Naive thymus-derived CD4-positive, alpha-beta T cell (primary cell): ENCODE data around the gene MYL7. TPM values are rescaled to one million over a fixed set of nuclear protein-coding genes. Genes with fewer than 3 reads are reported as not detected.

Source experiments
- ATAC-seq: fragments of 150-1000 bp; cut with Tn5 transposase; 2 replicates; pipeline ENCODE4 v1.10.0; 2021; ENCODE audit warnings: mild to moderate bottlenecking, moderate library complexity
- CTCF ChIA-PET: fragments of 350-600 bp; sonication (Branson Sonifier 250); formaldehyde crosslinking; loops from one replicate; lab custom pipeline; 2021; ENCODE audit warnings: antibody characterized with exemption; lab: Charles Lee
- POLR2A ChIA-PET: fragments of 350-600 bp; sonication (Branson Sonifier 250); formaldehyde crosslinking; loops from one replicate; lab custom pipeline; 2021; ENCODE audit warnings: antibody characterized with exemption, inconsistent platforms; lab: Charles Lee
- DNase-seq, 9 donors: peaks; one replicate each; pipeline versions ENCODE4 v3.0.0 to v3.0.0-alpha.2; 2020 to 2022; ENCODE audit warnings: mixed read lengths in 1 of 9
- H3K27ac ChIP-seq: one replicate; pipeline ENCODE4 v1.7.0; 2013; ENCODE audit warnings: mild to moderate bottlenecking, low read depth, low read length, moderate library complexity
- H3K27me3 ChIP-seq, 2 donors: one replicate each; pipeline ENCODE4 v1.7.0; 2013; ENCODE audit warnings: low read length in 2 of 2, mild to moderate bottlenecking in 2 of 2, moderate library complexity in 2 of 2; ENCODE audit not compliant: control insufficient read depth in 2 of 2, insufficient read depth in 2 of 2
- H3K36me3 ChIP-seq, 3 experiments: 1 replicate in 2 of 3; 2 replicates in 1 of 3; pipeline ENCODE4 v1.7.0; 2013; ENCODE audit warnings: low read length in 3 of 3, mild to moderate bottlenecking in 3 of 3, moderate library complexity in 1 of 3; ENCODE audit not compliant: insufficient read depth in 3 of 3, control insufficient read depth in 2 of 3
- H3K4me1 ChIP-seq, 2 donors: one replicate each; pipeline ENCODE4 v1.7.0; 2013; ENCODE audit warnings: low read length in 2 of 2, mild to moderate bottlenecking in 2 of 2, moderate library complexity in 1 of 2; ENCODE audit not compliant: control insufficient read depth in 2 of 2, insufficient read depth in 2 of 2
- H3K4me3 ChIP-seq: 2 replicates; pipeline ENCODE4 v1.7.0; 2013; ENCODE audit warnings: mild to moderate bottlenecking, low read length
- H3K9me3 ChIP-seq, 3 experiments: 1 replicate in 2 of 3; 2 replicates in 1 of 3; pipeline ENCODE4 v1.7.0; 2013; ENCODE audit warnings: low read length in 3 of 3; ENCODE audit not compliant: control insufficient read depth in 2 of 3
- H3K27ac Mint-ChIP-seq, 9 donors: one replicate each; pipeline ENCODE4 v1.8.0; 2020 to 2022; ENCODE audit warnings: mixed read lengths in 9 of 9, mild to moderate bottlenecking in 8 of 9, moderate library complexity in 5 of 9, inconsistent platforms in 2 of 9
- H3K27me3 Mint-ChIP-seq, 5 donors: one replicate each; pipeline ENCODE4 v1.8.0; 2021 to 2022; ENCODE audit warnings: mixed read lengths in 5 of 5, mild to moderate bottlenecking in 1 of 5
- H3K36me3 Mint-ChIP-seq, 5 donors: one replicate each; pipeline ENCODE4 v1.8.0; 2020 to 2022; ENCODE audit warnings: mixed read lengths in 5 of 5, mild to moderate bottlenecking in 3 of 5, inconsistent platforms in 1 of 5
- H3K4me1 Mint-ChIP-seq, 7 donors: one replicate each; pipeline ENCODE4 v1.8.0; 2020 to 2022; ENCODE audit warnings: mixed read lengths in 7 of 7, mild to moderate bottlenecking in 3 of 7, inconsistent platforms in 1 of 7
- H3K4me3 Mint-ChIP-seq, 10 donors: one replicate each; pipeline ENCODE4 v1.8.0; 2020 to 2022; ENCODE audit warnings: mild to moderate bottlenecking in 10 of 10, mixed read lengths in 10 of 10, moderate library complexity in 6 of 10, inconsistent platforms in 2 of 10
- H3K9me3 Mint-ChIP-seq, 11 donors: one replicate each; pipeline ENCODE4 v1.8.0; 2020 to 2022; ENCODE audit warnings: mixed read lengths in 11 of 11, mild to moderate bottlenecking in 4 of 11, inconsistent platforms in 1 of 11, moderate library complexity in 1 of 11
- intact Hi-C, 2 donors: fragments of 100-400 bp; cut with micrococcal nuclease; formaldehyde crosslinking; loops; one replicate each; pipeline ENCODE4 v1.15.1; 2023
- polyA plus RNA-seq, 2 donors: library from polyadenylated mRNA; unstranded; fragments of 300-500 nt; fragmentation: Illumina TruSeq; gene quantifications; one replicate each; pipeline ENCODE4 v1.2.3, GENCODE V29; 2021
- total RNA-seq, 6 experiments: library from RNA in 5 of 6; stranded (reverse) in 5 of 6; gene quantifications; 1 replicate in 5 of 6; 2 replicates in 1 of 6; pipeline ENCODE4 v1.2.3 and lab custom pipeline; 2021 to 2026

Gene MYL7
- total and polyA plus RNA-seq, 7 experiments from 2014 or later, result not detected

DNA sequence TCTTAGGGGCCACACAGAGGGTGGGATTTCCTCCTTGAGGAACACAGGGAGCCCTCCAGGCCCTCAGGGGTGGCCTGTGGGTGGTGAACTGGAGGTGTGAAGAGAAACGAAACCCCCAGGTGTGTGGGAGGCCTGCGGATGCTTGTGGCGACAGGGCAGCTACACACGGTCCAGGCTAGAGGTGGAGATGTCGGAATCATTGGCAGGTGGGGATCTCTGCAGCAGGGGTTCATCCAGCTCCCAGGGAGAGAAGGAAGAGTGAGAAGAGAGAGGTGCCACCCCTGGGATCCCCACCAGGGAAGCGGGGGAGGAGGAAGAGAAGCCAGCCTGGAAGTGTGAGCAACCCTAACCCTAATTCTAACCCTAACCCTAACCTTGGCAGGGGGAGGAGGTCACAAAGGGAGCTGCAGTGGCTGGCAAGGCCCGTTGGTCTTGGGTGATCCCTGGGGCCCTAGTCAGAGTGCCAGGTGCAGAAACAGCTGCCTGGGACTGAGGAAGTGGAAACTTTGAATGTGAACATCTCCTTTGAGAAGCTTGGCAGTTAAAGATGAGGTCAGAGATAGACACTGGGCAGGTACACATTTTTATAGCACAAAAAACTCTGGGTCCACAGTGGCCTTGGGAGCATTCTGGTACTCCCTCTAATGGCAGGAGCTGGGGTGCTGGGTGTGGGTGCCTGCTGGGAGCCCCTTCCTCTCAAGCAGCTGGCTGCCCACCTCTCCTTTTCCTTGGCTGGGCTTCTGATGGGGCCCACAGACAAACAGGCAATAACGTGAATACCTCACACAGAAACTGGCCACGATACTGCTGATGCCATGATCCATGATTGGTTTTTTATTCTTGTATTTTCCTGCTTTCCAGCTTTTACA, 43.8 kb downstream of the MYL7 start:
- Mint-ChIP-seq H3K27ac (peak overlapping the region in 3 of 9 donors; percentile 46 to 59 (median 49)), H3K36me3 (no peaks in the 10 kb centered on the region), H3K4me3 (no peak overlapping the region), H3K9me3 (no peaks in the 10 kb centered on the region), H3K27me3 (peaks cover 0 to 2% (median 0%) of the 10 kb centered on the region in 5 donors), H3K4me1 (peaks cover 0 to 20% (median 2%) of the 10 kb centered on the region in 7 donors)
- H3K4me1 ChIP-seq, result no peaks in the 10 kb centered on the region
- H3K4me3 ChIP-seq, result no peak overlapping the region
- no peaks in the 10 kb centered on the region for H3K36me3 ChIP-seq
- ChIA-PET POLR2A (interaction anchor here (1.1 kb wide), 1 partner anchor 34 kb away, joined by 3 read pairs; no protein-coding TSS in a partner anchor), CTCF (no interaction called here)
- no peaks in the 10 kb centered on the region for H3K9me3 ChIP-seq
- H3K27me3 ChIP-seq, result no peaks in the 10 kb centered on the region
- ATAC-seq, result peak; percentile 29
- no peak overlapping the region for H3K27ac ChIP-seq
- DNase-seq, result no peak
- intact Hi-C loops, result no loop called here

DNA sequence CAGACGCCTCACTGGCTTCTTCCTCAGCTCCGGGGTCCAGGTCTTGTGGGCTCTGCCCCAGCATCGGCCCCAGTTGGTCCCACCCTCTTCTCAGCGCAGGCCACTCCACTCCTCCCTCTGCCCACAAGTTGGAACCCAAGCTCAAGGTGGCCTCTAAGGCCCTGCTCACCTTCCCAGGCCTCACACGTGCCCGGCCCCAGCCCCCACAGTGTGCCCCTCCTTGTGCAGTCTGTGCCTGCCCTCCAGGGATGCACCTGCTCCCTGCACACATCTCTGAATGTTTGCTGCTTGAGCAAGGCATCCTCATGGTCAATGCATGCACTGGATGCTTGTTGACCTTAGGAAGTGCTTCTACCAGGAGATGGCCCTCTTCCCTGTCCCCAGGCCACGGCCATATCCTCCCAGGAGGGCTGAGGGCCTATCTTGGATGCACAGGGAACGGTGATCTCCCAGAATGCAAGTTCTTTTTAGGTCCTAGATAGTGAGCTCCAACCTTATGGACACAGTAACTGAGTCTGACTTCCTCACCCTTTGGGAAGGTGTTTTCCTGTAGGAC, 44.7 kb downstream of the MYL7 start:
- Histone ChIP-seq H3K9me3 (no peaks in the 10 kb centered on the region), H3K4me3 (no peak overlapping the region), H3K4me1 (no peaks in the 10 kb centered on the region), H3K27ac (no peak overlapping the region), H3K27me3 (no peaks in the 10 kb centered on the region), H3K36me3 (no peaks in the 10 kb centered on the region)
- ChIA-PET CTCF (no interaction called here), POLR2A (no interaction called here)
- H3K4me3 Mint-ChIP-seq, result no peak overlapping the region
- no peak for DNase-seq
- no peak overlapping the region for H3K27ac Mint-ChIP-seq
- H3K36me3 Mint-ChIP-seq, result no peaks in the 10 kb centered on the region
- ATAC-seq, result no peak
- H3K27me3 Mint-ChIP-seq, result no peaks in the 10 kb centered on the region
- H3K9me3 Mint-ChIP-seq, result no peaks in the 10 kb centered on the region
- peaks cover 0 to 20% (median 0%) of the 10 kb centered on the region in 7 donors for H3K4me1 Mint-ChIP-seq
- intact Hi-C loops, result no loop called here

DNA sequence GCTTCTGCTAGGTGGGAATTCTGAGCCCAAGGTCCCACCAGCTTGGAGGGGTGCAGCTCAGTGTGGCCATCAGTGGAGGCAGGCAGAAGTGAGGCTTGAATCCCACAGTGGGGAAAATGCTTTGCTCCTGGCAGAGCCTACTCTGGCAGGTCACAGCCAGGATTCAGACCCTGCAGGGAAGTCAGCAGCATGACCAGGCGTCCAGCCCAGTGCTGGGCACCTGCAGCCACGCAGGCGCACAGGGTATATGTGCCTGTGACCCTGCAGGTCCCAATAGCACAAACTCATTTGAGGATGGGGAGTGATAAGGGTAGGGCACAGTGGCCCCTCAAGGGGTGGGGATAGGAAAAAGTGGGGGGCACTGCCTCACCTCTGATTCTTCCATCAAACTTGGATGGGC, 45.4 kb downstream of the MYL7 start:
- POLR2A ChIA-PET, result no interaction called here
- Histone ChIP-seq H3K9me3 (no peaks in the 10 kb centered on the region), H3K36me3 (no peaks in the 10 kb centered on the region), H3K4me1 (no peaks in the 10 kb centered on the region), H3K4me3 (no peak overlapping the region), H3K27ac (no peak overlapping the region), H3K27me3 (no peaks in the 10 kb centered on the region)
- Mint-ChIP-seq H3K27ac (no peak overlapping the region), H3K27me3 (no peaks in the 10 kb centered on the region), H3K36me3 (no peaks in the 10 kb centered on the region), H3K9me3 (no peaks in the 10 kb centered on the region), H3K4me3 (no peak overlapping the region), H3K4me1 (peaks cover 0 to 20% (median 0%) of the 10 kb centered on the region in 7 donors)
- DNase-seq (no peak), ATAC-seq (no peak)
- intact Hi-C loops, result no loop called here
- CTCF ChIA-PET, result no interaction called here

DNA sequence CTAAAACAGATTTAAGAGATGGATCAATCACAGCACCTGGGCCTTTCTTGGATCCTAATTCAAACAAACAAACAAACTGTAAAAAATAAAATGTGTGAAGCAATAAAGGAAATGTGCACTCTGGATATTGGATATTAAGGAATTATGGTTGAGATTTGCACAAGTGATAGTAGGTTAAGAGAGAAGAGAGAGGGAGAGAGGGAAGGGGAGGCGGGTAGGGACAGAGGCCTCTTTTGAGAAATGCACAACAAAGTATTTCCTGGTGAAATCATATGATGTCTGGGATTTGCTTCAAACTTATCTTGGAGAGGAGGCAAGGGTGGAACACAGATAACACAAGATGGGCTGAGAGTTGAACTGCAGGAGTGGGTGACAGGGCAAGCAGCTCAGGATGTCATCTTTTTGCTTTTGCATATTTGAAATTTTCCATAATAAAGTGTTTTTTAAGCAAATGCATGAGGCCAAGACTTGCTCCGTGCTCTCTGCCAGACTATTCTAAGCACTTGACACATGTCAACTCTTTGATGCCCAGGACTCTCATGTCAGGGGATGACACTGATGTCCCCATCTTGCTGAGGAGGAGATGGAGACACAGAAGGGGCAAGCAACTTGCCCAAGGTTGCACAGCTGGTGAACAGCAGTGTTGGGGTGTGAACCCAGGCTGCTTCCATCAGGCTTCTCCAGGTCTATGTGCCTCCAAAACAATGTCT, 46.1 kb downstream of the MYL7 start:
- no peaks in the 10 kb centered on the region for H3K9me3 ChIP-seq
- no peak for ATAC-seq
- intact Hi-C loops, result no loop called here
- Mint-ChIP-seq H3K4me1 (peaks cover 0 to 20% (median 0%) of the 10 kb centered on the region in 7 donors), H3K36me3 (no peaks in the 10 kb centered on the region), H3K4me3 (no peak overlapping the region), H3K27me3 (no peaks in the 10 kb centered on the region), H3K9me3 (no peaks in the 10 kb centered on the region), H3K27ac (no peak overlapping the region)
- POLR2A ChIA-PET, result no interaction called here
- H3K4me1 ChIP-seq, result no peaks in the 10 kb centered on the region
- no peak overlapping the region for H3K27ac ChIP-seq
- CTCF ChIA-PET, result no interaction called here
- no peaks in the 10 kb centered on the region for H3K36me3 ChIP-seq
- DNase-seq, result no peak
- no peak overlapping the region for H3K4me3 ChIP-seq
- no peaks in the 10 kb centered on the region for H3K27me3 ChIP-seq

DNA sequence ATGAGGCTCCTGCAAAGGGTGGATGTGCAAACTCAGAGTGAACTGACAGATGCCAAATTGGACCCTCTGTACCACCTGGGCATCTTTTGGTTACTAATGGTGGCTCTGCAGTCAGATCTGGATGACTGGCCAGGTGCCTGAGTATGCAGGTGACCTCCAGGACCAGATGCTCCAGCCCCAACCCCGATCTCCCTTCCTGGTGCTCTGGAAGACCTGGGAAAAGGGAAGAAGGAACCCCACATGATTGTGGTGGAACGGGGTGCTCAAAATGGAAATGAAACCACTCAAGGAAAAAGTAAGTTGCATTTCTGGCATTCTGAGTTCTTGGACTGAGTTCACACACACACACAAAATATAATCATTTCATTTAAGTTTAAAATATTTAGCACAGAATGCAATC, 46.8 kb downstream of the MYL7 start:
- no peaks in the 10 kb centered on the region for H3K4me1 ChIP-seq
- no peak overlapping the region for H3K27ac Mint-ChIP-seq
- CTCF ChIA-PET, result no interaction called here

DNA sequence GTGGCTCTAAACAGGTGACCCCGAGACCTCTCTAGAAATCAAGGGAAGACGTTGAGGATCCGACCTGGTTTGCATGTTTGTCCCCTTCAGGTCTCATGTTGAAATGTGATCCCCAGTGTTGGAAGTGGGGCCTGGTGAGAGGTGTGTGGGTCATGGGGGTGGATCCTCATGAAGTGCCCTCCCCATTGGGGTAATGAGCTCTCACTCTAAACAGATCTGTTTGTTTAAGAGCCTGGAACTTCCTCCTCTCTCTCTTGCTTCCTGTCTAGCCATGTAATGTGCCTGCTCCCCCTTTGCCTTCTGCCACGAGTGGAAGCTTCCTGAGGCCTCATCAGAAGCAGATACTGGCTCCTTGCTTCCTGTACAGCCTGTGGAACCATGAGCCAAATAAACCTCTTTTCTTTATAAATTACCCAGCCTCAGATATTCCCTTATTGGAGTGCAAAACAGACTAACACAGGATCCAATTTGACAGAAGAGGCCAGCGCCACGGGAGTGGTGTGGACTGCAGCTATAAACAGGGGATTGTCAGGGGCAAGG, 48.0 kb downstream of the MYL7 start:
- H3K27me3 ChIP-seq, result no peaks in the 10 kb centered on the region
- CTCF ChIA-PET, result no interaction called here
- Mint-ChIP-seq H3K4me3 (no peak overlapping the region), H3K27me3 (no peaks in the 10 kb centered on the region), H3K36me3 (no peaks in the 10 kb centered on the region), H3K9me3 (no peaks in the 10 kb centered on the region), H3K4me1 (peaks cover 0 to 20% (median 0%) of the 10 kb centered on the region in 7 donors), H3K27ac (peak overlapping the region in 2 of 9 donors; percentile 45 to 49)
- no peak overlapping the region for H3K27ac ChIP-seq
- intact Hi-C loops, result no loop called here
- H3K4me1 ChIP-seq, result no peaks in the 10 kb centered on the region
- no peaks in the 10 kb centered on the region for H3K9me3 ChIP-seq
- H3K36me3 ChIP-seq, result no peaks in the 10 kb centered on the region
- no peak overlapping the region for H3K4me3 ChIP-seq
- POLR2A ChIA-PET, result no interaction called here
- ATAC-seq, result no peak
- DNase-seq, result no peak

More for the DNA sequence above, 46.8 kb downstream of the MYL7 start:
- ATAC-seq (no peak), DNase-seq (no peak)
- Histone ChIP-seq H3K9me3 (no peaks in the 10 kb centered on the region), H3K27ac (no peak overlapping the region), H3K27me3 (no peaks in the 10 kb centered on the region), H3K36me3 (no peaks in the 10 kb centered on the region), H3K4me3 (no peak overlapping the region)
- H3K36me3 Mint-ChIP-seq, result no peaks in the 10 kb centered on the region
- H3K9me3 Mint-ChIP-seq, result no peaks in the 10 kb centered on the region
- intact Hi-C loops, result no loop called here
- H3K27me3 Mint-ChIP-seq, result no peaks in the 10 kb centered on the region
- POLR2A ChIA-PET, result no interaction called here
- H3K4me1 Mint-ChIP-seq, result peaks cover 0 to 20% (median 0%) of the 10 kb centered on the region in 7 donors
- no peak overlapping the region for H3K4me3 Mint-ChIP-seq
